GM12878 (cell line): Measurements from ENCODE around the gene PSMB10. TPM values are rescaled to one million over a fixed set of nuclear protein-coding genes. Genes with fewer than 3 reads are reported as not detected.

Experiments
- BHLHE40 ChIP-seq, 2 experiments: fragments of 450-650 bp in 1 of 2; IDR thresholded peaks; 2 replicates each; pipeline ENCODE4 v1.6.1; 2011 to 2017; ENCODE audit warnings: low read depth in 2 of 2, borderline replicate concordance in 1 of 2, improper control_type of control experiment in 1 of 2, low read length in 1 of 2, mild to moderate bottlenecking in 1 of 2
- CBX5 ChIP-seq: sonication (generic); IDR thresholded peaks from 2 replicates; pipeline ENCODE4 v1.6.1; 2016; ENCODE audit warnings: low read depth, moderate library complexity, mild to moderate bottlenecking, inconsistent platforms
- CHD1 ChIP-seq: IDR thresholded peaks from 2 replicates; pipeline ENCODE4 v1.6.1; 2012; ENCODE audit warnings: low read depth, low read length, improper control_type of control experiment
- CHD2 ChIP-seq: IDR thresholded peaks from 2 replicates; pipeline ENCODE4 v1.6.1; 2011; ENCODE audit warnings: low read depth, low read length, improper control_type of control experiment, borderline replicate concordance
- FOS ChIP-seq: IDR thresholded peaks from 3 replicates; pipeline ENCODE4 v1.6.1; 2011; ENCODE audit warnings: borderline replicate concordance; ENCODE audit not compliant: insufficient read length; ENCODE audit errors: extremely low read depth
- HSF1 ChIP-seq: fragments of 150-350 bp; IDR thresholded peaks from 2 replicates; pipeline ENCODE4 v1.6.1; 2014; ENCODE audit warnings: mild to moderate bottlenecking, low read depth, low read length
- MEF2B ChIP-seq: fragments of 450-650 bp; IDR thresholded peaks from 2 replicates; pipeline ENCODE4 v1.6.1; 2018; ENCODE audit warnings: mild to moderate bottlenecking, moderate library complexity; ENCODE audit not compliant: partially characterized antibody, poor library complexity, severe bottlenecking
- NFXL1 ChIP-seq: fragments of 450-650 bp; IDR thresholded peaks from 2 replicates; pipeline ENCODE4 v1.6.1; 2017; ENCODE audit warnings: antibody characterized with exemption, mild to moderate bottlenecking, borderline replicate concordance
- POLR2A ChIP-seq: IDR thresholded peaks from 2 replicates; pipeline ENCODE4 v1.6.1; 2011; ENCODE audit warnings: low read depth, mild to moderate bottlenecking, low read length
- RBBP5 ChIP-seq: fragments of 200-600 bp; sonication (generic); conservative IDR thresholded peaks from 2 replicates; pipeline ENCODE4 v1.6.1; 2016
- ZNF217 ChIP-seq: fragments of 450-650 bp; IDR thresholded peaks from 2 replicates; pipeline ENCODE4 v1.6.1; 2017; ENCODE audit warnings: antibody characterized with exemption, mild to moderate bottlenecking
- ZNF384 ChIP-seq: IDR thresholded peaks from 2 replicates; pipeline ENCODE4 v1.6.1; 2012; ENCODE audit warnings: low read depth, mild to moderate bottlenecking, low read length, improper control_type of control experiment, borderline replicate concordance
- polyA plus RNA-seq, 11 experiments: library from polyadenylated mRNA; depleted of rRNA in 4 of 11; unstranded in 6 of 11; stranded (reverse) in 5 of 11; fragments of >200 nt; fragmentation: Nextera tagmentation in 4 of 11; fragmentation: Illumina TruSeq in 1 of 11; extraction: Ambion mirVana in 4 of 11; extraction: Trizol in 1 of 11; gene quantifications; 1 replicate in 1 of 11; 2 replicates in 10 of 11; pipeline versions ENCODE4 v1.2.1 to v1.2.3, GENCODE V29; 2011 to 2016; ENCODE audit warnings: inconsistent platforms in 2 of 11, missing spikeins in 2 of 11, low read depth in 1 of 11
- total RNA-seq, 4 experiments: library from RNA; depleted of rRNA in 3 of 4; stranded (reverse); fragments of >200 nt in 3 of 4; fragmentation: Illumina TruSeq in 1 of 4; extraction: Trizol in 1 of 4; gene quantifications; 2 replicates each; pipeline versions ENCODE4 v1.2.1 to v1.2.3, GENCODE V29; 2013 to 2021
- TF ChIP-seq, protein P1 (sequence below): fragments of 450-650 bp; IDR thresholded peaks from 2 replicates; pipeline ENCODE4 v1.6.1; 2018; ENCODE audit warnings: mild to moderate bottlenecking, low read depth, moderate library complexity; ENCODE audit not compliant: partially characterized antibody
- TF ChIP-seq, protein P2 (sequence below): fragments of 450-650 bp; formaldehyde crosslinking; IDR thresholded peaks from 2 replicates; pipeline ENCODE4 v1.5.0; 2022; ENCODE audit warnings: mild to moderate bottlenecking, missing genetic modification characterization
- TF ChIP-seq, protein P3 (sequence below): IDR thresholded peaks from 2 replicates; pipeline ENCODE4 v1.6.1; 2012; ENCODE audit warnings: improper control_type of control experiment, low read depth, low read length; ENCODE audit not compliant: insufficient replicate concordance

Gene PSMB10
- total and polyA plus RNA-seq, 10 of the 15 experiments (the other 5 are each of a cell fraction or from before 2014, with no cell fraction given): 24.1 to 308 (median 151) TPM

GRCh38 chr16:67892899-67893742 lies 43.5 kb downstream of the PSMB10 start, which contains the start of gene PSKH1 (continued):
- TF ChIP-seq, protein P1, sequence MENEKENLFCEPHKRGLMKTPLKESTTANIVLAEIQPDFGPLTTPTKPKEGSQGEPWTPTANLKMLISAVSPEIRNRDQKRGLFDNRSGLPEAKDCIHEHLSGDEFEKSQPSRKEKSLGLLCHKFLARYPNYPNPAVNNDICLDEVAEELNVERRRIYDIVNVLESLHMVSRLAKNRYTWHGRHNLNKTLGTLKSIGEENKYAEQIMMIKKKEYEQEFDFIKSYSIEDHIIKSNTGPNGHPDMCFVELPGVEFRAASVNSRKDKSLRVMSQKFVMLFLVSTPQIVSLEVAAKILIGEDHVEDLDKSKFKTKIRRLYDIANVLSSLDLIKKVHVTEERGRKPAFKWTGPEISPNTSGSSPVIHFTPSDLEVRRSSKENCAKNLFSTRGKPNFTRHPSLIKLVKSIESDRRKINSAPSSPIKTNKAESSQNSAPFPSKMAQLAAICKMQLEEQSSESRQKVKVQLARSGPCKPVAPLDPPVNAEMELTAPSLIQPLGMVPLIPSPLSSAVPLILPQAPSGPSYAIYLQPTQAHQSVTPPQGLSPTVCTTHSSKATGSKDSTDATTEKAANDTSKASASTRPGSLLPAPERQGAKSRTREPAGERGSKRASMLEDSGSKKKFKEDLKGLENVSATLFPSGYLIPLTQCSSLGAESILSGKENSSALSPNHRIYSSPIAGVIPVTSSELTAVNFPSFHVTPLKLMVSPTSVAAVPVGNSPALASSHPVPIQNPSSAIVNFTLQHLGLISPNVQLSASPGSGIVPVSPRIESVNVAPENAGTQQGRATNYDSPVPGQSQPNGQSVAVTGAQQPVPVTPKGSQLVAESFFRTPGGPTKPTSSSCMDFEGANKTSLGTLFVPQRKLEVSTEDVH: no peak
- peak in 1 of 2 experiments; percentile 82; a peak in 2 of 4 replicates for TF ChIP-seq BHLHE40 (IDR thresholded peaks at IDR 0.05; ENCODE audit: borderline replicate concordance in 1 of 2, low read depth in 2 of 2, low read length in 1 of 2)
- TF ChIP-seq ZNF384: no peak
- no peak for TF ChIP-seq NFXL1
- TF ChIP-seq FOS: no peak
- no peak for TF ChIP-seq MEF2B
- no peak for TF ChIP-seq RBBP5
- TF ChIP-seq, protein P2, sequence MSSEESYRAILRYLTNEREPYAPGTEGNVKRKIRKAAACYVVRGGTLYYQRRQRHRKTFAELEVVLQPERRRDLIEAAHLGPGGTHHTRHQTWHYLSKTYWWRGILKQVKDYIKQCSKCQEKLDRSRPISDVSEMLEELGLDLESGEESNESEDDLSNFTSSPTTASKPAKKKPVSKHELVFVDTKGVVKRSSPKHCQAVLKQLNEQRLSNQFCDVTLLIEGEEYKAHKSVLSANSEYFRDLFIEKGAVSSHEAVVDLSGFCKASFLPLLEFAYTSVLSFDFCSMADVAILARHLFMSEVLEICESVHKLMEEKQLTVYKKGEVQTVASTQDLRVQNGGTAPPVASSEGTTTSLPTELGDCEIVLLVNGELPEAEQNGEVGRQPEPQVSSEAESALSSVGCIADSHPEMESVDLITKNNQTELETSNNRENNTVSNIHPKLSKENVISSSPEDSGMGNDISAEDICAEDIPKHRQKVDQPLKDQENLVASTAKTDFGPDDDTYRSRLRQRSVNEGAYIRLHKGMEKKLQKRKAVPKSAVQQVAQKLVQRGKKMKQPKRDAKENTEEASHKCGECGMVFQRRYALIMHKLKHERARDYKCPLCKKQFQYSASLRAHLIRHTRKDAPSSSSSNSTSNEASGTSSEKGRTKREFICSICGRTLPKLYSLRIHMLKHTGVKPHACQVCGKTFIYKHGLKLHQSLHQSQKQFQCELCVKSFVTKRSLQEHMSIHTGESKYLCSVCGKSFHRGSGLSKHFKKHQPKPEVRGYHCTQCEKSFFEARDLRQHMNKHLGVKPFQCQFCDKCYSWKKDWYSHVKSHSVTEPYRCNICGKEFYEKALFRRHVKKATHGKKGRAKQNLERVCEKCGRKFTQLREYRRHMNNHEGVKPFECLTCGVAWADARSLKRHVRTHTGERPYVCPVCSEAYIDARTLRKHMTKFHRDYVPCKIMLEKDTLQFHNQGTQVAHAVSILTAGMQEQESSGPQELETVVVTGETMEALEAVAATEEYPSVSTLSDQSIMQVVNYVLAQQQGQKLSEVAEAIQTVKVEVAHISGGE (CRISPR knock-in tag): no peak
- TF ChIP-seq ZNF217: no peak
- no peak for TF ChIP-seq CBX5
- peak; percentile 84 for TF ChIP-seq POLR2A
- no peak for TF ChIP-seq CHD1
- TF ChIP-seq HSF1: no peak
- TF ChIP-seq, protein P3, sequence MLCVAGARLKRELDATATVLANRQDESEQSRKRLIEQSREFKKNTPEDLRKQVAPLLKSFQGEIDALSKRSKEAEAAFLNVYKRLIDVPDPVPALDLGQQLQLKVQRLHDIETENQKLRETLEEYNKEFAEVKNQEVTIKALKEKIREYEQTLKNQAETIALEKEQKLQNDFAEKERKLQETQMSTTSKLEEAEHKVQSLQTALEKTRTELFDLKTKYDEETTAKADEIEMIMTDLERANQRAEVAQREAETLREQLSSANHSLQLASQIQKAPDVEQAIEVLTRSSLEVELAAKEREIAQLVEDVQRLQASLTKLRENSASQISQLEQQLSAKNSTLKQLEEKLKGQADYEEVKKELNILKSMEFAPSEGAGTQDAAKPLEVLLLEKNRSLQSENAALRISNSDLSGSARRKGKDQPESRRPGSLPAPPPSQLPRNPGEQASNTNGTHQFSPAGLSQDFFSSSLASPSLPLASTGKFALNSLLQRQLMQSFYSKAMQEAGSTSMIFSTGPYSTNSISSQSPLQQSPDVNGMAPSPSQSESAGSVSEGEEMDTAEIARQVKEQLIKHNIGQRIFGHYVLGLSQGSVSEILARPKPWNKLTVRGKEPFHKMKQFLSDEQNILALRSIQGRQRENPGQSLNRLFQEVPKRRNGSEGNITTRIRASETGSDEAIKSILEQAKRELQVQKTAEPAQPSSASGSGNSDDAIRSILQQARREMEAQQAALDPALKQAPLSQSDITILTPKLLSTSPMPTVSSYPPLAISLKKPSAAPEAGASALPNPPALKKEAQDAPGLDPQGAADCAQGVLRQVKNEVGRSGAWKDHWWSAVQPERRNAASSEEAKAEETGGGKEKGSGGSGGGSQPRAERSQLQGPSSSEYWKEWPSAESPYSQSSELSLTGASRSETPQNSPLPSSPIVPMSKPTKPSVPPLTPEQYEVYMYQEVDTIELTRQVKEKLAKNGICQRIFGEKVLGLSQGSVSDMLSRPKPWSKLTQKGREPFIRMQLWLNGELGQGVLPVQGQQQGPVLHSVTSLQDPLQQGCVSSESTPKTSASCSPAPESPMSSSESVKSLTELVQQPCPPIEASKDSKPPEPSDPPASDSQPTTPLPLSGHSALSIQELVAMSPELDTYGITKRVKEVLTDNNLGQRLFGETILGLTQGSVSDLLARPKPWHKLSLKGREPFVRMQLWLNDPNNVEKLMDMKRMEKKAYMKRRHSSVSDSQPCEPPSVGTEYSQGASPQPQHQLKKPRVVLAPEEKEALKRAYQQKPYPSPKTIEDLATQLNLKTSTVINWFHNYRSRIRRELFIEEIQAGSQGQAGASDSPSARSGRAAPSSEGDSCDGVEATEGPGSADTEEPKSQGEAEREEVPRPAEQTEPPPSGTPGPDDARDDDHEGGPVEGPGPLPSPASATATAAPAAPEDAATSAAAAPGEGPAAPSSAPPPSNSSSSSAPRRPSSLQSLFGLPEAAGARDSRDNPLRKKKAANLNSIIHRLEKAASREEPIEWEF: no peak
- TF ChIP-seq CHD2: 0 out of 2 replicates have a peak, but pooled peaks have one; percentile 61
